GM18909 (cell line): ENCODE measurements around the gene PITPNM2.

Source experiments
- ATAC-seq: cut with Tn5 transposase; IDR thresholded peaks from one replicate; pipeline ENCODE4 v1.9.1; 2021; ENCODE audit warnings: mild to moderate bottlenecking; ENCODE audit not compliant: unreplicated experiment, poor library complexity

The PITPNM2 gene

GRCh38 chr12:123145211-123145610 is 5.7 kb downstream of the PITPNM2 start:
- no peak for ATAC-seq

DNA sequence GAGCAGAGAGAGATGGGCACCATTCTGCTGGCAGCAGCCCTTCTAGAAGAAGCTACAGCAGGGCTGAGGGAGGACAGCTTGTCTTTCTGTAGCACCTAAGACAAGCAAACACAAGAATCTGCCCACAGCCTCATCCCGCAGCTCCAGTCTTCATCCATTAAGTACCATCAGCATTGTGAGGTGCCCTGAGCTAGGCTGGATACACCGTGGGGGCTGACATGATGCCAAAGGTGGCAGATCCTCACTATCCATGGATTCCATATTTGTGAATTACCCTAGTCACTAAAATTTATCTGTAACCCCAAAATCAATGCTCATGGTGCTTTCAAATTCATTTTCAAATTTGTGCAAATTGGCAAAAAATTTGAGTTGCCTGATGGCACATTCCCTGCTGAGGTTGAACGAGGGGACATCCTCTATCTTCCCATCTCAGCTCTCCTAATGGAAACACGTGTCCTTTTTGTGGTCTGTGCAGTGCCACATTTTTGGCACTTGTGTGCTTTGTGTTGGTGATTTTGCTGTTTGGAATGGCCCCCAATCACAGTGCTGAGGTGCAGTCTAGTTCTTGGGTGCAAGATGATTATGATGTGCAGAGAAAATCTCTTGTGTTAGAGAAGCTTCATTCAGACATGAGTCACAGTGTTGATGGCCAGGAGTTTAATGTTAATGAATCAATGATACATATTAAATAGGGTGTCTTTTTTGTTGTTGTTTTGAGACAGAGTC is 7.0 kb downstream of the PITPNM2 start:
- no peak for ATAC-seq

- no peak for ATAC-seq
These were observed 7.8 kb downstream of the PITPNM2 start for GRCh38 chr12:123142921-123143735.

DNA sequence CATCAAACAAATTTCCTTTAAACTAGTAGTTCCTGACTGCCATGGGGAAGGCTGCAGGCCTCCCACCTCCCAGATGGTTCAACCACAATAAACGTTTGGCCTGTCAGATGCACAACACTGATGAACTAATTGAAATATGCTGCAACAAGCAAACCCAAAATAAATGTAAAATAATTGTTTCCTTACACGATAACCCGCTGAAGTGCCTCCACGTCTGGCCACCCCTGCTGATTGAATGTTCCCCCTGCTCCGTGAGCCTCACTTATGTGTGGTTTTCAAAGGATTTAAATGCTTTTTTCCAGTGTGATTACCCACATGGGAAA is 8.4 kb downstream of the PITPNM2 start:
- no peak for ATAC-seq

- no peak for ATAC-seq
These were observed 9.0 kb downstream of the PITPNM2 start for GRCh38 chr12:123141615-123142517.

GRCh38 chr12:123140676-123141614 is 9.9 kb downstream of the PITPNM2 start:
- ATAC-seq, result no peak

DNA sequence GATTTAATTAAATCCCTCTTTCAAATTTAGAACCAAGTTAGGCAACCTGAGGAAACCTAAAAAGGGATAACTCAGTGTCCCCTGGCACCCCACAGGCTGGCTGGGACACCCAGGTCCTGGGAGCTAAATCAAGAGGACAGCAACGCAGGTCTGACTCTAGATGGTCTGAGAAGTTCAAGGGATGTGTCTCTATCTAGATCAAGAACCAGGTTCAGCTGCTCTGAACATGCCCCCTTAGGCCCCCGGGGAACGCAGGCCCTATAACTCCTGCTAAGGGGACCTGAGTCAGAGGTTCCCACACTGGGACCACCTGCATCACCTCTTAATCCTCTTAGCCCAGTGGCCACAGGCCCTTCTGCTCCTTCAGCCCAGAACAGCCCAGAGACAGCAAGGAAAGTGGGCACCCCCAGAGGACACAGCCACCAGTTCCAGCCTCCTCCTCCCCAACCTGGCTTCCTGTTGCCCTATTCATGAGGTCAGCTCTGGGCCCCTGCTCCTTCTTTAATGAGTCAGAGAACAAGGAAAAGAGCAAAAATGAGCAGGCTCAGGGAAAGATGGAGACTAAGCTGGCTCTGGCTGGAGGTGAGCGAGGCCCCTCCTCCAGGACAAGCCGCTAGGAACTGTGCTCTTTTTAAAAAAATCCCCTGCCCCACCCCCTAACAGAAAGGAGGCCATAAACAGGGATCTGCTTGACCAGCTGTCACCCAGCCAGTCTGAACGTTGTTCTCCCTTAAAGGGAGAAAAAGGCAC is 10.8 kb downstream of the PITPNM2 start:
- no peak for ATAC-seq

DNA sequence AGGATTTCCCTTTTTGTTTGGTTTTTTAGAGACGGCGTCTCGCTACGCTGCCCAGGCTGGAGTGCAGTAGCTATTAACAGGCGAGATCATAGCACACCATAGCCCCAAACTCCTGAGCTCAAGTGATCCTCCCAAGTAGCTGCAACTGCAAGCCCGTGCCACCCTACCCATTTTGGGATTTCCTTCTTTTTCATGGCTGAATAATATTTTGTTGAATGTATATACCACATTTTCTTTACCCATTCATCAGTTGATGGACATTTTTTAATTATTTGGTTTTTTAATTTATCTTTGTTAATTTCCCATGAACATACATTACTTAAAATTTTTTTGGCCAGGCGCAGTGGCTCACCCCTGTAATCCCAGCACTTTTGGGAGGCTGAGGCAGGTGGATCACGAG is 15.2 kb downstream of the PITPNM2 start:
- no peak for ATAC-seq

DNA sequence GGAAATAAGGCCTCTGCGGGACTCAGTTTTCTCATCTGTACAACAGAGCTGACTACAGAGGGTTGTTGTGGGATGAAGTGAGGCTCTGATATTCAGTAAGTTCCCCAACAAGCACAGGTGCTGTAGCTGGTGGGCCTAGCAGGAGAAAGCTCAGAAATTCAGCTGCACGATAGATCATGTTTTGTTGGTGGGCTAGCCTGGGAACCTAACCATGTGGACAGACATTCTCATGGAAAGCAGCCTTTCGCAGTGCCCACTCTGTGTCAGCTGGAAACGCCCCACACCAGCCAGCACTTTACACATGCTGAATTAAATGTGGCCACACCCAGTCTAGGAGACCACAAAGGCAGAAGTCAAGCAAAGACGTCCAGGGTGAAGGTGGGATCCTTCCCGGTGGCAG is 16.1 kb downstream of the PITPNM2 start:
- no peak for ATAC-seq

DNA sequence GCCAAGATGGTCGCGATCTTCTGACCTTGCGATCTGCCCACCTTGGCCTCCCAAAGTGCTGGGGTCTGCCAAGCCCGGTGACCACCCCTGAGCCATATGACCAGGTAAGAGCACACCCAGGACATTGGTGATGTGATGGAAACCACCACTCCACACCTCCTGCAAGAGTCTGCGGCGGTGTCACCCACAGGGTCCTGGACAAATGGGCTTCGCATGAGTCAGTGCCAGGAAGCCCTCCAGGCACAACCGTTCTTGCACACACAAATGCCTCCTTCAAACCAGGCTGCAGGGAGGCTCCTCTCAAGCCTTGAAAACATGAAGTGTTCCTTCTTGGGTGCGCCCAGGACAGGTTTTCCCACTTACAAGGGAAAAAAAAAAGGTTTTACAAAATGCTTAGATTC is 16.6 kb downstream of the PITPNM2 start:
- ATAC-seq, result no peak

DNA sequence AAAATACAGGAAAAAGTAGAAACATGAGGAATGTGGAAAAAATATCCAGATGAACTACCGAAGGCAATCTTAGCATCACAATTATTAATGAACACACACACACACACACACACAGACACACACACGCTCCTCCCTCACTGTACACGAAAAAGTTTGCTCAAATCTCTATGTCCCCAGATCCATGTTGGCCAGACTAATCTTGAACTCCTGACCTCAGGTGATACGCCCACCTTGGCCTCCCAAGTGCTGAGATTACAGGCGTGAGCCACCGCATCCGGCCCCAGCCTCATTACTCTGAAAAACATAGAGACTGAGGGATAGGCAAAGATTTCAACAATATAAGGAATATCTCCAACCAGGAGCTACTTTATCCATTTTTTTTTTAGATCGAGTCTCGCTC is 17.2 kb downstream of the PITPNM2 start:
- no peak for ATAC-seq

DNA sequence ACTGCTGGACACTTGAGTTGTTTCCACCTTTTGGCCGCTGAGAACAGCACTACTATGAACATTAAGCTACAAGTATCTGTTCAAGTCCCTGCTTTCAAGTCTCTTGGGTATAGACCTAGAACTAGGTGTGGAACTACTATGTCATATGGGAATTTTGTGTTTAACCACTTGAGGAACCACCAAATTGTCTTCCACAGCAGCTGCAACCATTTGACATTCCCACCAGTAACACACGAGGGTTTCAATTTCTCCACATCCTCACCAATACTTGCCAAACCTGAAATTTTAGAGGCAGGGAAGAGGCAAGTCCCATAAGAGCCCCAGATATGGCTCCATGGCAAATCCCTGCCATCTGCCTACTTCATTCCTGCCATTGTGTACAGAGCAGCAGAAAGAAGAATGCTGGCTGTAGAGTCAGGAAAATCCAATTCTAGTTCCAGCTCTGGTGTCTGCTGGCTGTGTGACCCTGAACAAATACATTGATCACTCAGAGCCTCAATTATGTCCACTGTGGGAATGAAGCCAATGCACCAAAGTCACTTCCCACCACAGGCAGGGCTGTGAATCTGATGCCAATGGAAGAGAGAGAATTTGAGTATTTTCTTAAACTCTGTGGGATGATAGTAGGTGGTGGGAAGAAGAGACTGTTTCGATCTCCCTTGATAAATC is 17.8 kb downstream of the PITPNM2 start:
- ATAC-seq, result no peak

DNA sequence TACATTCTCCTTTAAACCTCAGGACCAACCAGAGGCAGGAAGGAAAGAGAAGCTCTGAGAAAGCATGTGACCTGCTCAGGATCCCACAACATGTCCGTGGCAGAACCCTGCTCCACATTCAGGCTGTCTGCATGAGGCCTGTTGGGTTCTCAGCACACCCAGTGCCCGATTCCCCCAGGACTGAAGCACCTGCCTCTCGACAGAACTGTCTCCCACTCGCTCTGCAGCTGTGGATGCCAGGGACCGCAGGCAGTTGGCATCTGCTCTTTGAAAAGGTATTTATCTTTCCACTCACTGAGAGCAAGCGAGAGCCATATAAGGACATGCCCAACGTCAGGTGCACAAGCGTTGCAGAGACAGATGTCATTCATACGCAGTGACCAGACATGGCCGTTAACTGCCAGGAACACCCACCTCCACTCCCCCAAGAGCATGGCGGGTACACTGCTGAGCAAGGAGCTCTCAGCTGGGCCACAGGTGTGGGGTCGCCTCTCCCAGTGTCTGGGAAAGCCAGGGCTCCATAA is 18.9 kb downstream of the PITPNM2 start:
- ATAC-seq, result no peak

- ATAC-seq, result no peak
These were observed 19.5 kb downstream of the PITPNM2 start for GRCh38 chr12:123131291-123131832.

GRCh38 chr12:123129621-123130020 is 21.3 kb downstream of the PITPNM2 start:
- ATAC-seq, result no peak

DNA sequence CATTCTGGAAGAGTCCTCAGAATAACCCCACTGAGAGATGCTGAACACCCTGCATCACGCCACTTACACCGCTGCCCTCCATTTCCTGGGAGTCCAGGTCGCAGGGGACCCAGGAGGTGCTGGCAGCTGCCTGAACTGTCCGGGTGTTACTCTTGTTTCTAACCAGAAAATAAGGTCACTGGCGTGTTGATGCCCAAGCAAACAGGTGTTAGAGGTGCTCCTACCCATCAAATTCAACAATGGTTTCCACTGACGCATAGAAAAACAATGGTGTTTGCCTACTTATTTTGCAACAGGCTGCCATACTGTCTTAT is 23.8 kb downstream of the PITPNM2 start:
- no peak for ATAC-seq

- ATAC-seq, result no peak
These were observed 24.4 kb downstream of the PITPNM2 start for GRCh38 chr12:123126294-123127181.
